ENCODE data around the gene DNAJA4.

- TF ChIP-seq CTCF (IDR thresholded peaks at IDR 0.05) (peak; percentile 25), RXRA (IDR thresholded peaks at IDR 0.05; ENCODE audit: borderline replicate concordance, low read depth) (no peak), POLR2AphosphoS5 (IDR thresholded peaks at IDR 0.05; ENCODE audit: low read depth, low read length) (peak; percentile 92), REST (IDR thresholded peaks at IDR 0.05; ENCODE audit: low read depth, low read length) (peak; percentile 22; the same call in 1 of the 2 replicates), PBX3 (IDR thresholded peaks at IDR 0.05) (no peak), EZH2phosphoT487 (IDR thresholded peaks at IDR 0.05; ENCODE audit: borderline replicate concordance, low read depth) (no peak), ELF1 (IDR thresholded peaks at IDR 0.05) (peak; percentile 75), USF1 (IDR thresholded peaks at IDR 0.05; ENCODE audit: borderline replicate concordance, low read depth) (no peak), TAF1 (IDR thresholded peaks at IDR 0.05; ENCODE audit: borderline replicate concordance, low read depth, low read length) (peak; percentile 86), MXI1 (IDR thresholded peaks at IDR 0.05; ENCODE audit: low read depth, low read length) (peak; percentile 98), CHD2 (IDR thresholded peaks at IDR 0.05; ENCODE audit: low read length, partially characterized antibody) (peak; percentile 77)
Measured at GRCh38 chr15:78299101-78299930, 35.0 kb downstream of the DNAJA4 start, which contains the start of gene SKIC8.
